DMS153 treated with DMSO at 0.1 percent for 48 hours (cell line): Measurements from ENCODE around the gene TRIM5.
"Not testable (repeated sequence)": the region's sequence is repeated elsewhere in the genome, so short reads cannot be mapped to it uniquely, and the experiment has no call there.

ENCODE experiments used
- DNase-seq: peaks from one replicate; lab custom pipeline; 2025; ENCODE audit not compliant: unreplicated experiment; lab: John Stamatoyannopoulos, UW

The TRIM5 gene, protein sequence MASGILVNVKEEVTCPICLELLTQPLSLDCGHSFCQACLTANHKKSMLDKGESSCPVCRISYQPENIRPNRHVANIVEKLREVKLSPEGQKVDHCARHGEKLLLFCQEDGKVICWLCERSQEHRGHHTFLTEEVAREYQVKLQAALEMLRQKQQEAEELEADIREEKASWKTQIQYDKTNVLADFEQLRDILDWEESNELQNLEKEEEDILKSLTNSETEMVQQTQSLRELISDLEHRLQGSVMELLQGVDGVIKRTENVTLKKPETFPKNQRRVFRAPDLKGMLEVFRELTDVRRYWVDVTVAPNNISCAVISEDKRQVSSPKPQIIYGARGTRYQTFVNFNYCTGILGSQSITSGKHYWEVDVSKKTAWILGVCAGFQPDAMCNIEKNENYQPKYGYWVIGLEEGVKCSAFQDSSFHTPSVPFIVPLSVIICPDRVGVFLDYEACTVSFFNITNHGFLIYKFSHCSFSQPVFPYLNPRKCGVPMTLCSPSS

DNA sequence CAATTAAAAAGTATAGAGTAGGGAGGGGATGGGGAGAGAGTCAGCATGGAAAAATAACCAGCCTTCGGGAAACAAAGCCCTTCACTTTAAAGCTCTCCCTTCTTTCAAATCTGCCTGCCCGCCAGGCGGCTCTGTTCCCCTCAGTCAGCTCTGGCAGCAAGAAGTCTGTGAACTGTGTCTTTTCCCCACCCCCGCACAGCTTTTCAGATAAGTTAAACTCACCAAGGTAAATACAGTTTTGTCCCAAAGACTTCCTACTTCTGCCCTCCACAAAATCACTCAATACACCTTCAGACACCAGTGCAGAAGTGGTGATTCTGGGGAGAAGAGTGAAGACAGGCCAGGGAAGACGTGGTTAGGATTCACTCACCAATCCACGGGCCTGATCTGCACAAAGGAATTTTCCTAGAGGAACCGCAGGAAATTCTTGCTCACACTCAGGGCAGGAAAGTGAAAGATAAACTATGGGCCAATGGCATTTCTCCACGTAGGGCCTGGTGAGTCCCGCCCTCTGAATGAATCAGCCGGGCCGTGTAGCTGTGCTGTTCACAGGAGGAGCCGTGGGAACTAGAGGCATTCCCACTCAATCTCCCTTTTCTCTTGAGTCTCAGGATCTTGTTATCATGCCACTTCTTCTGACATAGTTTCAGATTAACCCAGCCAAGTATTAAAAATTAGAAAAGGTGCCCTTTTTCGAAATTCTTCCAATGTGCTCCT is at the start of gene TRIM5:
Gene TRIM5 (minus strand): TSS at position 429 of the 717 bp plus-strand sequence. CDS start 4,897 bp downstream, outside the sequence.
- DNase-seq, result no peak

DNA sequence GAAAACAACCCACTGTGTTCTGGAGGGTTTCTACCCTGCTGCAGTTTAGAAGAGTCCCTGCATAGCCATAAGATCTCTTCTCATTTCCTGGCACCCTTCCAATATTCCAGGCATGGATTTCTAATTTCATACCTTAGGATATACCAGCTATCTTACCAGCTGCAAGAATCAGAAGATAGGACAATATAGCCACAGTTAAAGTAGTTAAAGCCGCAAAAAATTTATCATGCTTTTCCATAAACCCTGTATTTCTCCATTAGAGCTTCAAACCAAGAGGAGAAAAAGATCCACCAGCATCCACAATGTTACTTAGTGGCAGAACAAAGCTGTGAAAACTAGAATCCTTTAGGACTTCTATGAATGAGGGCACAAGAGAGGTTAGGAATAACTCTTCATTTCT is 42.8 kb upstream of the TRIM5 start:
- DNase-seq, result no peak

DNA sequence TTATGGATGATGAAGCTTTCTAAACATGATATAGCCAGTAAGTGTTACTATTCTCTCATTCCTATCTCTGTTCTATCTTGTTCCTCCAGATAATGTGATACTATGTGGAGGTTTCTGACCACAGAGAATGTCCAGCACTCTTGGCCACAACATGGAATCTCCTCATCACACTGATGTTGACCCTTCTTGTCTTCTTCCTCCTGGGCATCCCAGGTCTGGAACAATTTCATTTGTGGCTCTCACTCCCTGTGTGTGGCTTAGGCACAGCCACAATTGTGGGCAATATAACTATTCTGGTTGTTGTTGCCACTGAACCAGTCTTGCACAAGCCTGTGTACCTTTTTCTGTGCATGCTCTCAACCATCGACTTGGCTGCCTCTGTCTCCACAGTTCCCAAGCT is 41.5 kb upstream of the TRIM5 start:
- DNase-seq, result no peak

DNA sequence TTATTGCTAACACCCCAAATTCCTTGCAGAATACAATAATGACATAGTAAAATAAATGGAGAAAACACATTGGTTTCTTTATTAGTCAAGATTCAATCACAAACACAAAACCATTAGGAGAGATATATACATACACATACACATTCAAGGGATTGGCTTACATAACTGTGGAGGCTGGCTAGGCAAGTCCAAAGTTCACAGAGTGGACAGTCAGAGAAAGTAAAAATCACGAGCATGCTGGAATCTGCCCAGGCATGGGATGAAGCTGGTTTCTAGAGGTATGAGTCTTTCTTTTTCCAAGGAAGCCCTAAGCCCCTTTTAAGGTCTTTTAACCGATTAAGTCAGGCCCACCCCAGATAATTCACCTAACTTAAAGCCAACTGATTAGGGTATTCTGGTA is 37.7 kb upstream of the TRIM5 start:
- no peak for DNase-seq

DNA sequence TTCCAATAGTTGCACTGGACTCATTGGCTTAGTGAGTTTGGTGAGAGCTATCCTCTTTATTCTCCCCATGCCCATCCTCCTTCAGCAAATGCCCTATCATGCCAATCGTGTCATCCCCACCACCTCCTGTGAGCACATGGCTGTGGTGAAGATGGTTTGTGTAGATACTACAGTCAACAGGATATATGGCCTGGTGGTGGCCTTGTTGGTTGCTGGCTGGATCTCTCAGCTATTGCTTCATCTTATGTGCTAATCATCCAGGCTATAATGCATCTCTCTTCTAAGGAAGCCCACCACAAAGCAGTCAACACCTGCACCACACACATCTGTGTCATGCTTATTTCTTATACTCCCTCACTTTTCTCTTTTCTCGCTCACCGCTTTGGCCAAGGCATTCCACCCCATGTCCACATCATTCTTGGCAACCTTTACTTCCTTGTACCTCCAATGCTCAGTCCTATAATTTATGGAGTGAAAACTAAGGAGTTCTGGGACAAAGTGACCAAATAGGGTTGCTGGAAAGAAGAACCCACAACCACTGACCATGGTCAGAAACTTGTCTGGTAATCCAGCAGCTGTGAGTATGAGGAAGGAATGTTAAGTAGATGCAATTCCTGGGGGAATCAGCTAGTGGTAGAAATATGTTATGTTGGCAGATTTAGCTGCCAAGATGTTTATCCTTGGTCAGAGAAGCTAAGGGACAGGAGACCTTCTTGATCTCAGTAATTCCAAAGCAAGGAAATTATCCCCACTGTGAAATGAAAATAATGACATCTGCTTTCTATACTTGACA is 35.0 kb upstream of the TRIM5 start:
- no peak for DNase-seq

DNA sequence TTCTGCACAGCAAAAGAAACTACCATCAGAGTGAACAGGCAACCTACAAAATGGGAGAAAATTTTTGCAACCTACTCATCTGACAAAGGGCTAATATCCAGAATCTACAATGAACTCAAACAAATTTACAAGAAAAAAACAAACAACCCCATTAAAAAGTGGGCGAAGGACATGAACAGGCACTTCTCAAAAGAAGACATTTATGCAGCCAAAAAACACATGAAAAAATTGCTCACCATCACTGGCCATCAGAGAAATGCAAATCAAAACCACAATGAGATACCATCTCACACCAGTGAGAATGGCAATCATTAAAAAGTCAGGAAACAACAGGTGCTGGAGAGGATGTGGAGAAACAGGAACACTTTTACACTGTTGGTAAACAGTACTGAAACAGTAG is 31.6 kb upstream of the TRIM5 start:
- not testable (repeated sequence) for DNase-seq

DNA sequence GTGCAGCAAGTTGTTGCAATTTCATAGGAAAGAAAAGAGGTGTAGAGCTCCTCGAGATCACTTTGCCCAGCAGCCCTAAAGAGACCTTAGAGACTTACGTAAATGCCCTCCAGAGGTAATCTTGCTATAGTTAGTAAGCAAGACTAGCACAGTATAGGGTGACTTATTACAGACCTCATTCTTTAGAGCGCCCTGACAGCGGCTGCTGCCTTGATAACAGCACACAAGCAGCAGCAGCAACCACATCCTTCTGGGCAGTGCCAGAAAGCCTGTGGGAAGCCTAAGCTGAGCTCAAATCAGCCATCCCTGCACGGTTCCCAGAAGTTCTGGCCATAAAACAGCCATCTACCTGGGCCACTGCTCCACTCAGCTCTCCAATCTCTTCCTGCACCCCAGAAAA is 28.8 kb upstream of the TRIM5 start:
- no peak for DNase-seq

DNA sequence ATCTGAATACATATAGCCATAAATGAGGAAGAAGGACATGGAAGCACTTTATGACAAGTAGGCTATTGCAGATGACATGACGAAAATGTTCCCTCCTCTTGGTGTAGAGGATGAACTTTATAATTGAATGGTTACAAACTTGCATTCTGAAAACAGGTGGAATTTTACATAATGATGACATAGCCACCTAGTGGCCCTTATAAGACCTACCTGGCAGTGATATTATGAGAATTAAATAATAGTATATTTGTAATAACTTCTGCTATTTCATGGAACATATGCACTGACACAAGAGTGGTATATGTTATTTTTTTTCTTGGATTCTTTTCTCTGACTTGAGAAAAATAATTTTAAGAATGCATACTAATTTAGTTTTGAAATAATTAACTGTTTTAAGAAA is 27.6 kb upstream of the TRIM5 start:
- DNase-seq, result no peak

DNA sequence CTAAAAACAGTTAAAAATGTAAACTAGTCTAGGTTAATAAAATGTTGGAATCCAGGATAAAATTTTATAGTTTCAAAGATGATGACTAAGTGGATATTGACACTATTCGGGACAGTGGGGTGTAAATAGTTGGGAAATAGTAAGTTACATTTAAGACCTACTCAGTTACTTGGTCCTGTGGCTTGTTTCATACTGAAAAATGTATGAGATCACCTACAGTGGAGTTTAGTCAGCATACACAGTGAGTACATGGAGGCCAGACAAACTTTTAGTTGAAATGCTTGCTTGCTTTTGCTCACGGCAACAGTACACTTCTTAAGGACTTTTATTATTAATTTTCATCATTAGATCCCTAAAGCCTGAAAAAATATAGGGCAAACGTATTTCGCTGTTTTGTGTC is 20.8 kb upstream of the TRIM5 start:
- no peak for DNase-seq

DNA sequence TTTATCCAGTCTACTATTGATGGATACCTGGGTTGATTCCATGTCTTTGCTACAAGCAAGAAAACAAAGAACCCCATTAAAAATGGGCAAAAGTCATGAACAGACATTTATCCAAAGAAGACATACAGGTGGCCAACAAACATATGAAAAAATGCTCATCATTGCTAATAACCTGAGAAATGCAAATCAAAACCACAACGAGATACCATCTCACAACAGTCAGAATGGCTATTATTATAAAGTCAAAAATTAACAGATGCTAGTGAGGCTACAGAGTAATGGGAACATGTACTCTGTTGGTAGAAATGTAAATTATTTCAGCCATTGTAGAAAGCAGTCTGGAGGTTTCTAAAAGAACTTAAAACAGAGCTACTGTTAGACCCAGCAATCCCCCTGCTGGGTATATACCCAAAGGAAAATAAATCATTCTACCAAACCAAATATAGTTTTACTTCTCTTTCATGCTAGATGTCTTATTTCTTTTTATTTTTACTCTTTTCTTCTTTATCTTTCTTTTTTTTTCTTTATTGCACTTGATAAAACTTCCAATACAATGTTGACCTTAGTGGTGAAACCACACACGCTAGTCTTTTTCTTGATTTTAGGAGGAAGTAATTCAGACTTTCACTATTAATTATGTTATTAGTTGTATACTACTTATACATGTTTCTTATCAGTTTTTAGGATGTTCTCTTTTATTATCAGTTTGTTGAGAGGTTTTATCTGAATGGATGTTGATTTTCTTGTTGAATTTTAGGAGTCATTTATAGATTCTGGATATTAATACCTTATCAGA is 19.1 kb upstream of the TRIM5 start:
- no peak for DNase-seq

DNA sequence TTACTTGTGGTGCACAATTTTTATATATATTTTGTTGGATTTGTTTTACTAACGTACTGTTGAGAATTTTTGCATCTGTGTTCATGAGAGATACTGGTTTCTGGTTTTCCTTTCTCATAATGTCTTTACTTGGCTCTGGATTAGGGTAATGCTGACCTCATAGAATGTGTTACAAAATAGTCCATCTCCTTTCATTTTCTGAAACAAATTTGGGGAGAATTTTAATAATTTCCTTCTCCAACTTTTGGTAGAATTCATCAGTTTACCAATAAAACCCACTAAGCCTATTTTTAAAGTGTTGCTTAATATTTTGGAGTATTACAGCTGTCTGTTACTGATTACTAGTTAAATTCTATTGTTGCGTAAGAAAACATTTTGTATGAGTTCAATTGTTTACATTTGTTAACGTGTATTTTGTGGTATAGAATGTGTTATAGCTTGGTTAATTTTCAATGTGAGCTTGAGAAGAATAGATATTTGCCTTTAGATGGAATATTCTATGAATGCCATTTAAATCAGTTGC is 16.2 kb upstream of the TRIM5 start:
- no peak for DNase-seq

DNA sequence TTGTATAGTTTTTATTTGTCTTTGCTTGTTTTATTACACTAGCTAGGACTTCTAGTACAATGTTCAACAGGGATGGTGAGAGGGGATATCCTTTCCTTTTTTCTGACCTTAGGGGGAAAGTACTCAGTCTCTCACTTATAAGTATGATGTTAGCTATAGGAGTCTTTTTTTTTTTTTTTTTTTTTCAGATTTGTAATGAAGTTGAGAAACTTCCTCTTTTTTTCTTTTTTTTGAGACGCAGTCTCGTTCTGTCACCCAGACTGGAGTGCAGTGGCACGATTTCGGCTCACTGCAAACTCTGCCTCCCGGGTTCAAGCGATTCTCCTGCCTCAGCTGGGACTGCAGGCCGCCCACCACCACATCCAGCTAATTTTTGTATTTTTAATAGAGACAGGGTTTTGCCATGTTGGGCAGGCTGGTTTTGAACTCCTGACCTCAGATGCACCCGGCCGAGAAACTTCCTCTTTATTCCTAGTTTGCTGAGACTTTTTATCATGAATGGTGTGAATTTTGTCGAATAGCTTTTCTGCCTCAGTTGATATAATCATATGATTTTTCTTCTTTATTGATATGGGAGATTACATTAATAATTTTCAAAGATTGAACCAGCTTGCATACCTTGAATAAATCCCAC is 15.7 kb upstream of the TRIM5 start:
- DNase-seq, result no peak

DNA sequence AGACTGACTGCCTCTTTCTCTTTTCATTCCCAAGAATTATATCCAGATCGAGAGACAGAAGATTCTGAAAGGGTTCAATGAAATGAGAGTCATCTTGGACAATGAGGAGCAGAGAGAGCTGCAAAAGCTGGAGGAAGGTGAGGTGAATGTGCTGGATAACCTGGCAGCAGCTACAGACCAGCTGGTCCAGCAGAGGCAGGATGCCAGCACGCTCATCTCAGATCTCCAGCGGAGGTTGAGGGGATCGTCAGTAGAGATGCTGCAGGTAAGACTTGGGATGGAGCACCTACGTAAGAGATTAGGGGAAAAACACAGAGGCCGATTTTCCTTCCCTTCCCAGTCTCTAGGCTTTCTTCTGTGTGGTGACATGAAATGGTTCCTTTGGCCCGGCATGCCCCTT is 13.4 kb upstream of the TRIM5 start:
- no peak for DNase-seq

DNA sequence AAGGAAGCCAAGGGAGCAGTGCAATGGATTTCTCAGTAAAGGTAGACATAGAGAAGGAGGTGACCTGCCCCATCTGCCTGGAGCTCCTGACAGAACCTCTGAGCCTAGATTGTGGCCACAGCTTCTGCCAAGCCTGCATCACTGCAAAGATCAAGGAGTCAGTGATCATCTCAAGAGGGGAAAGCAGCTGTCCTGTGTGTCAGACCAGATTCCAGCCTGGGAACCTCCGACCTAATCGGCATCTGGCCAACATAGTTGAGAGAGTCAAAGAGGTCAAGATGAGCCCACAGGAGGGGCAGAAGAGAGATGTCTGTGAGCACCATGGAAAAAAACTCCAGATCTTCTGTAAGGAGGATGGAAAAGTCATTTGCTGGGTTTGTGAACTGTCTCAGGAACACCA is 11.3 kb upstream of the TRIM5 start:
- DNase-seq, result no peak

DNA sequence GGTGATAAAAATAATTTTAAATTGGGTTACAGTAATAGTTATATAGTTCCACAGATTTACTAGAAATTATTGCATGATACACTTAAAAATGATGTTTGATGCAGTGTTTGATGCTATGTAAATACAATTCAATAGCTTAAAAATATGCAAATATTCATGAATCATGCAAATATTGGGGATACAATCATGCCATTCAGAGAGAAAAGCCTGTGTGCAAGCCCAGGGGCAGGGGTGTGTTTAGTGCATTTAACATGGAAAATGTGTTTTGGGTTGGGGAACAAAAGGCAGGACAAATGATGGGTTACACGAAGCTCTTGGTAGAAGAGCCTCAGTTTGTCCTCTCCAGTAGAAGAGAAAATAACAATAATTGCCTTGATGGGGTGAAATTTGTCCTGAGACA is 10.7 kb upstream of the TRIM5 start:
- DNase-seq, result no peak

DNA sequence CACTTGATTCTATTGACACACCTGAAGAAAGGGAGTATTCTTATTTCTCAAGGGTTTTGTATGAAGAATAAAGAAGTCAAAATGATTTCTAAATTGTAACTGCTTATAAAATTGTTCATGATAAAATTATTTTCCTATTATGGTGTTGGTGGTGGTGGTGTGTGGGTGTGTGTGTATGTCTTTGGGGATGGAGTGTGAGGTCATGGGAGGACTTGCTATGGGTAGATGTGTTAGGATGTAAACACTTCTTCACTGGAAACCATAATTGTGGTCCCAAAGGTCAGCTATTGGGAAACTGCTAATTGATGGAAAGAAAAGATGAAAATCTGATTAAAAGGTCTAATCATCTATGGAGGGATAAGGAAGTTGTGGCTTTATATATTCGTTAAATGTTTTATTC is 9.8 kb upstream of the TRIM5 start:
- no peak for DNase-seq

DNA sequence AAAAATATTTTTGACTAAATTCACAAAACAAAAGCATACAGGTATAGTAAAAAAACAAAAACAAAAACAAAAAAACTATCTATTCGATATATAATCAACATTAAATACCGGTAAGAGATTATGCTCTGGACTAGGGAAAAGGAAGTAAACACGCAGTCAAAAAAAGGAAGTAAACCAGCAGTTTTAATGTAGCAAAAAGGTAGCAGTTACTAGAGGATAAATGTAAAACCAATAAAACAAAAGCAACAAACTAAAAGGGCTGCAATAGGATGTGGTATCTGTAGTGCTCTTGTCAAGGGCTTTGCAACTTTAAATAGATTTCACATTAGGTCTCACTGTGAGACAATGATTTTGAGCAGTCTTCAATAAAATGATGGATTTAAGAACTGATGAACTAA is 7.1 kb upstream of the TRIM5 start:
- no peak for DNase-seq

DNA sequence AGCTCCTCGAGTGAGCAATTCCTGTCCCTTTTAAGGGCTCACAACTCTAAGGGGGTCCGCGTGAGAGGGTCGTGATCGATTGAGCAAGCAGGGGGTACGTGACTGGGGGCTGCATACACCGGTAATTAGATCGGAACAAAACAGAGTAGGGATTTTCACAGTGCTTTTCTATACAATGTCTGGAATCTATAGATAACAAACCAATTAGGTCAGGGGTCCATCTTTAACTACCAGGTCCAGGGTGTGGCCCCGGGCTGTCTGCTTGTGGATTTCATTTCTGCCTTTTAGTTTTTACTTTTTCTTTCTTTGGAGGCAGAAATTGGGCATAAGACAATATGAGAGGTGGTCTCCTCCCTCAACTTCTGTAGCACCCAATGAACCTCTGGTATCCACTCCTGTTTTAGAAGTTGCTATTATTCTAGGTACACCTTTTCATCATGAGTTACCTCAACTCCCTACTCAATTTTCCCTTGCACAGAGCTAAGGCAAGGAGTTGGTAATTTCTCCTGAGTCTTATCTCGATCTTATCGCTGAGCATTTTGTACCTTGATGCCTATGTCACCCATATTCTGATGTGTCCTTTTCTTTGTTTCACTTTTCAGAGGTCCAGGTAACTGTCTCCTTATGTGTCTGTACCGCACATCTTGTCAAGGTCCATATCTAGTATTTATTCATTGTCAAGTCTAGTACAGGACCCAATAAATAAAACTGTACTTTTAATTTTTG is 6.5 kb upstream of the TRIM5 start:
- DNase-seq, result not testable (repeated sequence)

DNA sequence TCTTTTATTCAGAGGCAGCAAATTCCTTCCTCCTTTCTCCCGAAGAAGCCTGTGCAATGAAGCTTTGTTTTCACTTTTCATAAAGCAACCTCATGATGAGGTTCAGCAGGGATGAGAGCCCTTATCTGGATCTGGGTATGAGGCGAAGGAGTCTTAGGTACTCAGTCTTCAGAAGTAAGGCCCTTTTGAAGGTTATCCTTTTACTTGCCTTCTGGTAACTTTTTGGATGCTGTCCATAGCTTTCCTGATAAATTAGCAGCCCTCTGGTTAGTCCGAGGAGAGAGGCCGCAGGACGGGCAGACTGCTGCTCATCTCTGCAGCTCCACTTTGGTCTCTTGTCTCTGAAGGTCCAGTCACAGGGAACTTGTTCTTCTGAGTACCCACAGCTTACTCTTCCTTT is 5.9 kb upstream of the TRIM5 start:
- no peak for DNase-seq
